ENCODE measurements around the gene B4GALNT4.
"Not testable (repeated sequence)": the region's sequence is repeated elsewhere in the genome, so short reads cannot be mapped to it uniquely, and the experiment has no call there.

The B4GALNT4 gene

DNA sequence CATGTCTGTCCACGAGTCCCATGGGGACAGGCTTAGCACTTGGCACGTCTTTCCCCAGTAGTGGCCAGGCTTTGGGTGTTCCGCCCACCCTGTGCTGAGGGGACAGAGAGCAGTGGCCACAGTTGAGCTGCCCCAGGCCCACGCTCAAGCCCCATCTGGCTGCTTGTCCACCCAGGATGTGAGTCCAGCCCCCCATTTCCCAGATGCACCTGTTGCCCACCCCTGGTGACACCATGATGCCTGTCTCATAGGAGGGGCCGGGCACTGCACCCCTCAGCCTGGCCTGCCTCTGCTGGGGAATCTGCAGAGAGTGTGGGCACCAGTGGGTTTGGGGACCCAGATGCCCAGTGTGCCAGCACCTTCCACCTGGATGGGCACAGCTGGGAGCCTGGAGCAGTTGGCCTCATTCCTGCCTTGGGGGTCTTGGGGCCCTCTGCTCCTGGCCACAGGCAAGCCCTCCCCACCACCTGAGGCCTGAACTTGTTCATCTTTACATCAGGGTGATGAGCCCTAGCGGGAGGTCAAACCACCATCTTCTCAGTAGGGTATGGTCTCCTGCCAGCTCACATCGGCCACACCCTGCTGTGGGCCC is 39.8 kb downstream of the B4GALNT4 start:
- DNase-seq: no peak

DNA sequence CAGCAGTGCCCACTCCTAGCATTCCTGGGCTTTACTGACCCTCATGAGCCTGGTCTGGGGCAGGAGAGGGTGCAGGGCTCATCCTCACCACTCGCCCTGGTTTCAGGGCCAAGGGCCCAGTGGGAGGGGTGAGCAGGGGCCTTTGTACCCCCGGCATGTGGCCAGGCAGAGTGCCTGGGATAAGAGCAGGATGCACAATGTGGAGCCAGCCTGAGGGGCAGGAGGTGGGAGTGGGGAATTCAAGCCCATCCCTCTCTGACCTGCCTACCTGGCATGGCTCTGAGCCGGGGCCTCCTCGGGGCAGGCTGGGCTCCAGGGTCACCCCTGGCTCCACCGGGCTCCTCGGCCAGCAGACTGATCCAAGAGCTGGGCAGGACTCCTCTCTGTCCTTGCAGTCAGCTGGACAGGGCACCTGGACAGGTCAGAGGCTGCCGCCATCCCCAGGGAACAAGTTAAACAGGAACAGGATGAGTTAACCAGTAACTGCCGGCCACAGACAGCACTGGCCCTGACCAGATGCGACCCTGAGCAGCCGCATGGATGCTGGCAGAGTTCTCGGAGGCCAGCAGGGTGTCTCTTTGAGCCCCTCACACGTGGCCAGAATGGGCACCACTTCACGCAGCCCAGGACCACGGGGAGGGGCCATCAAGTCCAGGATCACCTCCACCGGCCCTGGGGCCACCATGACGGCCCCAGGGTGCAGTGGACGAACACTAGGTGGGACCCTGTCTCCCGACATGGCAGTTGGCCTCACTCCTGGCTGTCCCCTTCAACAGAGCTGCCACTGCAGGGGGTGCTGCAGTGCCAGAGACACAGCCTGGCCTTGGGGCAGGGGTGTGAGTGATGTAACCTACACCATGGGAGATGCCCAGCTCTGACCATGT is 40.5 kb downstream of the B4GALNT4 start:
- DNase-seq: no peak

DNA sequence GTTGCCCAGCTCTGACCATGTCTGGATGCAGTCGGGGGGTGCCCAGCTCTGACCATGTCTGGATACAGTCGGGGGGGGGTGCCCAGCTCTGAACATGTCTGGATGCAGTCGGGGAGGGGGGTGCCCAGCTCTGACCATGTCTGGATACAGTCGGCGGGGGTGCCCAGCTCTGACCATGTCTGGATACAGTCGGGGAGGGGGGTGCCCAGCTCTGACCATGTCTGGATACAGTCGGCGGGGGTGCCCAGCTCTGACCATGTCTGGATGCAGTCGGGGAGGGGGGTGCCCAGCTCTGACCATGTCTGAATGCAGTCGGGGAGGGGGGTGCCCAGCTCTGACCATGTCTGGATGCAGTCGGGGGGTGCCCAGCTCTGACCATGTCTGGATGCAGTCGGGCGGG is 41.4 kb downstream of the B4GALNT4 start:
- not testable (repeated sequence) for DNase-seq

DNA sequence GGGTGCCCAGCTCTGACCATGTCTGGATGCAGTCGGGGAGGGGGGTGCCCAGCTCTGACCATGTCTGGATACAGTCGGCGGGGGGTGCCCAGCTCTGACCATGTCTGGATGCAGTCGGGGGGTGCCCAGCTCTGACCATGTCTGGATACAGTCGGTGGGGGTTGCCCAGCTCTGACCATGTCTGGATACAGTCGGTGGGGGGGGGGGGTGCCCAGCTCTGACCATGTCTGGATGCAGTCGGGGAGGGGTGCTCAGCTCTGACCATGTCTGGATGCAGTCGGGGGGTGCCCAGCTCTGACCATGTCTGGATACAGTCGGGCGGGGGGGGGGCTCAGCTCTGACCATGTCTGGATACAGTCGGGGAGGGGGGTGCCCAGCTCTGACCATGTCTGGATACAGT is 42.2 kb downstream of the B4GALNT4 start:
- DNase-seq: not testable (repeated sequence)

- no peak for DNase-seq
Observed at GRCh38 chr11:412641-413119, 43.4 kb downstream of the B4GALNT4 start.

DNA sequence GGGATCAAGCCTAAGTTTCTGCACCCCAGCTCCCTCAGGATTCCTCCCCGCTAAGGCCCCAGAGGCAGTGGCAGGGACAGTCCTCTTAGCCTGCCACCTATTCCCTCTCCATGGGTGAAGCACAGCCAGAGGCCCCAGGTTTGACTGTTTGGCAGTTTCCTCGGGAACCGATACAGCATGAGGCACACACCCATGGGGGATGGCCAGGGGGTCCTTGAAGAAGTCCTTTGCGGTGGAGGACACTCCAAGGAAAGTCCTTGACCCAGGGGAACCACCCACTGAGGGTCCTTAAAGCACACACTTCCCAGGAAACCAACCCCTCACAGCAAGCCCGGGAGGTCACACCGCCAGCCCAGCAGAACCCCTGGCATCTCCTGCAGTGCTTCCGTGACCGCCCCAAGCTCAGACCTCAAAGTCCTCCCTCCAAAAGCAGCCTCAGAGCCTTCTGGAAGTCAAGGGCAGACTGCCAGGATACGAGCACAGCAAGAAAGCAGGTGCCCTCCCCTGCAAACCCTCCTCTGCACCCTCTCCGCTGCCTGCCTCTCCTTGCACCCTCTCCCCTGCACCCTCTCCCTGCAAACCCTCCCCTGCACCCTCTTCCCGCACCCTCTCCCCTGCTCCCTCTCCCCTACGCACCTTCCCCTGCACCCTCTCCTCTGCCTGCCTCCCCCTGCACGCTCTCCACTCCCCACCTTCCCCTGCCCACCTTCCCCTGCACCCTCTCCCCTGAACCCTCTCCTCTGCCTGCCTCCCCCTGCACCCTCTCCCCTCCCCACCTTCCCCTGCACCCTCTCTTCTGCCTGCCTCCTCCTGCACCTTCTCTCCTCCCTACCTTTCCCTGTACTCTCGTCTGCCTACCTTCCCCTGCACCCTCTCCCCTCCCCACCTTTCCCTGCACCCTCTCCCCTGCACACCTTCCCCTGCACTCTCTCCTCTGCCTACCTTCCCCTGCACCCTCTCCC is 44.1 kb downstream of the B4GALNT4 start:
- DNase-seq: no peak

- DNase-seq: no peak
Observed at GRCh38 chr11:414318-414857, 45.1 kb downstream of the B4GALNT4 start.

GRCh38 chr11:415640-416041 is 46.3 kb downstream of the B4GALNT4 start:
- DNase-seq: no peak

DNA sequence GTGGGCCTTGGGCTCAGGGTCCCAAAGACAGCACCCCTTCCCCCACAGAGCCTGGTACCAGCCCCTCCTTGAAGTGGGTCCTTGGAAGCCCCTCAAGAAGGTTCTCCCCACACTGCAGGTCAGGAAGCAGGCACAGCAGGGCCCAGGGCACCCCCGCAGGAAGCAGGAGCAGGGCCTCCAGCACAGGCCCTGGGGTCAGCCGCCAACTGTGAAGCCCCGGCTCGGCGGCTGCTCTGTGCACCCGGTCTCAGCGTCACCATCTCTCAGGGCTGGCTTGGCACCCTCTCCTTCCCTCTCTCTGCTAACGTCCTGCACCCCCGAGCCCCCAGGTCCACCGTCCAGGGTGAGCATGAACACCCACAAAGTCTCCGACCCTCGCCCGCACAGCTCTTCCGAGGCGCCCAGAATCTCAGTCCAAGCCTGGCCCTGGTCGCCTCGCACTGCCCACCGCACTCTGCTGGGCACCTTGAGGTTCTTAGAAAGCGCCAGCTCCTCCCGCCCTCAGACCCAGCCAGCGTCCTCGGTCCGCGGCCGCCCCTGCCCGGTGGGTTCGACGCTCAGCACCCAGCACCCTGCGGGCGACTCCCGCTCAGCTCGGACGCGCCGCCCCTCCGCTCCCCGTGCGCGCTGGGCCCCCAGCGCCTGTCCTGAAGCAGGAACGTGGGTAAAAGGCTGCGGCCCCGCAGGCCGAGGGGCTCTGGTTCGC is 46.9 kb downstream of the B4GALNT4 start:
- no peak for DNase-seq

DNA sequence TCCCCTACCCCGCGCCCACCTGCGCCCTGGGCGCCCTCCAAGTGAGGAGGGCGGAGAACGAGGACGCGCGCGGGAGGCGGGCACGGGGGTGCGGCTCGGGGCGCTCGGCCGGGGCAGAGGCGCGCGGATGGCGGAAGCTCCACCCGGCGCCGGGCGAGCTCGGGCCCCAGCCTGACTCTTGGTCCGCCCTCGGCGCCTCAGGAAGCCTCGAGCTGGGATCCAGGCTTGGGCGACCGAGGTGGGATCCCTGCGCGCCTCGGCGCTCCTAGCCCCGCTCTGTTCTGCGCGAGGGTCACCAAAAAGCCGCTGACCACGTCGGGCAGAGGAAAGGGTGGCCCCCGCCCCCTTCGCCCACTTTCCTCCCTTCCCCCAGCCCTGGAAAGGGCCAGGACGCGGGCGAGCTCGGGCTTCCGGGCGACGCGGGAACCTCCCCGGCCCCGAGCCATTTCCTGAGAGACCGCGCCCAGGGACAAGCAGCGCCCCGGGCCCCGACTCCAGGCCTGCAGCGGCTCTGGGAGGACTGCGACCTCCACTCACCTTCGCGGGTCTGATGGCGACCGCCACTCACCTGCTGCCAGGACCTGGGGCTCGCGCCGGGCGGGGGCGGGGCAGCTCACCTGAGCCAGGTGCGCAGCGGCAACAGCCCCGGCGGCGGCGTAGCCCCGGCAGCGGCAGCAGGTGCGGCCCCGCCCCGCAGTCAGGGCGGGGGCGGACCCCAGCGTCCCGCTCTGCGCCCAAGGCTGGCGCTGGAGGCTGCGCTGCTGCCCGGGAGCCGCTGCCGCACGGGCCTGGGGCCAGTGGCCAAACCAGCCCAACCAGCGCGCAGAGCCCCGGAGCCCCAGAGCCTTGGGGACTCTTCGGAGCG is 47.7 kb downstream of the B4GALNT4 start:
- DNase-seq: peak; percentile 80

GRCh38 chr11:417652-418342 is 48.5 kb downstream of the B4GALNT4 start:
- no peak for DNase-seq

GRCh38 chr11:418343-419247 is 49.3 kb downstream of the B4GALNT4 start:
- DNase-seq: no peak

DNA sequence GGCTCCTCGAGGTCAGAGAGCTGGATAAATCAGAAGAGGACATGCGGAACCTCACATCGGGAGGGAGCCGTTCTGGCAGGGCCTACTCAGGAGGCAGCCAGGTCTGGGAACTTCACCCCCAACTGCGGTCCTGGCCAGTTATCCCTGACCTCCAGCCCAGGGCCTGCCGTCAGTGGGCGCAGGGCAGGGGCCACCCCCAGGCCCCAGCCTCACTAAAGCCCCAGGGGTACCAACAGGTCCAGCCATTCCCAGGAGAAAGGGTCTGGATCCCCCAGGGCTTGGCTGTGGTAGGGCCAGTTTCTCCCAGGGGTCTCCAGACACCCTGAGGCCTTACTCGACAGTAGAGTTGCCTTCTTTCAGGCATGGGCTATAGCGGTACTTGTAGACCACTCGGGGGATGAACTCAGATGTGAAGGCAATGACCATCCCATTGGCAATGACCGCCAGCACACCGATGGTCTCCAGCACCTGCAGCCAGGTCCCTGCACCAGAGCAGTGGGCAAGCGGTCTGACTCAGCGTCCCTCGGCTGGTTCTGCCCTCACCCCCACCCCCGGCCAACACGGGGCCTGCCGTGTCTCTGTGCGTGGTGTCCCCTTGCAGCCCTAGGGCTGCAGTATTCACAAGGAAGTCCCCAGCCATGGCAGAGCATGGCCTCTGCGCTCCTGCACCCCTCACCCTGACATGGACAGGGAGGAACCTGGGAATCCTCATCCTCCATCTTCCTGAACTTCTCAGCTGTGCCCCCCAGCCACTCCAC is 50.1 kb downstream of the B4GALNT4 start:
- no peak for DNase-seq

DNA sequence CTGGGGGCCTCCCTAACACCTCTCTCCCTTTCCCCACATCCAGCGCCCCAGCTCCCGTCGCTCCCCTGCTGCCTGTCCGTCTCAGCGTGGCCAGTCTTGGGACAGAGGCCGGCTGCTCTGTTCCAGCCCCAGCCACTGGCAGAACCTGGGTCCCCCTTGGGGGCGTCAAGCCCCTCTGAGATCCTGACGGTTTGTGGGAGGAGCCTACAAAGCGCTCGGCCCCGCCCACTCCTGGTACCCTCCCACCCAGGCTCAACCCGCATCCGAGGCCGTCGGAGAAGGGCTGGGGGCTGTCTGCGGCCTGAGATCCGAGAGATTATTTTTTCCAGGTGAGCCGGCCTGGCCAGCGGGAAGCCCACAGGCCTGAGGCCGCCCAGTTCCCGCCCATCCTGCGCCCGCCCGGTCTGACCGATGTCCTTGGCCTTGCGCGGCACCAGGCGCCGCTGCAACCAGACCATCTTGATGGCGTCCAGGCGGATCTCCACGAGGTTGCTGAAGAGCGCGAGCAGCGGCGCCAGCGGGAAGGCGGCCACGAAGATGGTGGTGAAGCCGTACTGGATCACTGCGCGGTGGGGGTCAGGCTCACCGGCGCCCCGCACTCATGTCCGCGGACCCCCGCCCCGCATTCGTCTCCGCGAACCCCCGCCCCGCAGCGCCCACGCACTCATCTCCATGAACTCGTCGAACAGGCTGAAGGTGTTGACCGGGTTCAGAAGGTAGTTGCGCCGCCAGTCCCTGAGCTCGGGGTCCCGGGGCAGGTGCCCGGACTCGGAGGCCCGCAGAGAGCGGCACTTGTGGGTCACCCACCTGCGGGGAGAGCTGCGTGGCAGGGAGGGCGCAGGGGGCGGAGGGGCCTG is 51.0 kb downstream of the B4GALNT4 start:
- DNase-seq: peak; percentile 52

- DNase-seq: peak; percentile 40
Observed at GRCh38 chr11:420911-421321, 51.6 kb downstream of the B4GALNT4 start.

DNA sequence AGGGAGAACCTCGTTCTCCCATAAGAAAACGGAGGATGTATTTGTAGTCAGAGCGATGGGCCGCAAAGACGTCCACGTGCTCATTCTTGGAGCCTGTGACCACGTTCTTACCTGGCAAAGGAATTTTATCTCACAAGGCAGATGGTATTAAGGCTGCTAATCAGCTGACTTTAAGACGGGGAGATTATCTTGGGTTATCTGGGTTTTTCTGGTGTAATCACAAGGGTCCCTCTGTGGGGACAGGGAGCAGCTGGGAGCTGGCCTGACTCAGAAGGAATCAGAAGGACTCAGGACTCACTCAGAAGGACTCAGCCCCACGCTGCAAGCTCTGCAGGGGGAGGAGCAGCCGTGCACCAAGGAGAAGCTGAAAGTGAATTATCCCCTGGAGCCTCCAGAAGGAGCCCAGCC is 53.0 kb downstream of the B4GALNT4 start:
- no peak for DNase-seq

DNA sequence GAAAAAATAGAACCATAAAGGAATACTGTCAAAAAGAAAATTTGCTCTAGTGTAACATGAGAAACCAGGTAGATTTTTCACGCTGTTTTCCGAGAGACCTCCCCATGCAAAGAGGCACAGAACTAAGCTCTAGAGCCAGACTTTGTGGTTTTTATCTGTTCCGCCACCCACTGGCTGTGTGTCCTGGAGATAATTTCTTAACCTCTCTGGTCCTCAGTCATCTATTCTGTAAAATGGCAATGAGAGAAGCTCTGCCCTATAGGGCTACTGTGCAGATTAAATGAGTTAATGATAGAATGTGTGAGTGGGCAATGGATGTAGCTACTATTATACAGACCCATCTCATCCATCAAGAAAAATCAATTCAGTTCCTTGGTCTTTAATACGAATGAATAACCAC is 54.9 kb downstream of the B4GALNT4 start:
- DNase-seq: no peak

DNA sequence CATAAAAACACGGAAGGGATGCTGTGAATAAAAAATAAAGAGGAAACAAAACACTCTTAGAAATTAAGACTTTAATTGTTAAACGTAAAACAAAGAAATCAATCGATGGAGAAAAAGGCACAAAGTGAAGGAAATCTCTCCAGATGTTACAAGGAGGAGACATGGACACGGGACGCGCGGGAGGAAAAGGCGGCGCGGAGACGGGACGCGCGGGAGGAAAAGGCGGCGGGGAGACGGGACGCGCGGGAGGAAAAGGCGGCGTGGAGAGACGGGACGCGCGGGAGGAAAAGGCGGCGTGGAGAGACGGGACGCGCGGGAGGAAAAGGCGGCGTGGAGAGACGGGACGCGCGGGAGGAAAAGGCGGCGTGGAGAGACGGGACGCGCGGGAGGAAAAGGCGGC is 55.5 kb downstream of the B4GALNT4 start:
- not testable (repeated sequence) for DNase-seq
